Kasumi-1 (cell line): ENCODE measurements around the gene PBLD.
"Not testable (repeated sequence)": the region's sequence is repeated elsewhere in the genome, so short reads cannot be mapped to it uniquely, and the experiment has no call there.

Experiments used
- DNase-seq, 2 experiments: peaks; one replicate each; lab custom pipeline; 2025; lab: John Stamatoyannopoulos, UW

The PBLD gene

DNA sequence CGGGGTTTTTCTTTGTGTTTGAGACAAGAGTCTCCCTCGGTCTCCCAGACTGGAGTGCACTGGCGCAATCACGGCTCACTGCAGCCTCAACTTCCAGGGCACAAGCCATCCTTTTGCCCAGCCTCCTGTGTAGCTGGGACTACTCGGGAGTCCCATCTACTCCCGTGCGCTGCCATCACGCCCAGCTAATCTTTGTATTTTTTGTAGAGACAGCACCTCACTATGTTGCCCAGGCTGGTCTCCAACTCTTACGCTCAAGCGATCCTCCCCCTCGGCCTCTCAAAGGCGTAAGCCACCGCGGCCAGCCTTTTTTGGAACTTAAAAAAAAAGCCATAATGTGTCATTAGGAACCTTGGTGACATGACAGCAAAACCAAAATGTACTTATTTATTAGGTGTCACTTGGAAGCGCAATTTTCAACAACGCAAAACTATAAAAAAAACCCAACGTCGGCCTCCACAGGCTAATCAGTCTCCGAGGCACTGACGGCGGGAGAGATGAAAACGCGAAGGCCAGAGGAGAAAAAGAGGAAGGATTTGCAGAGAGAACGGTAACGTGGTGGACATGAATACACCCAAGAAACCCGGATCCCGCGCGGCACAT lies 1.8 kb downstream of the PBLD start:
- peak; percentile 89 to 92 for DNase-seq

DNA sequence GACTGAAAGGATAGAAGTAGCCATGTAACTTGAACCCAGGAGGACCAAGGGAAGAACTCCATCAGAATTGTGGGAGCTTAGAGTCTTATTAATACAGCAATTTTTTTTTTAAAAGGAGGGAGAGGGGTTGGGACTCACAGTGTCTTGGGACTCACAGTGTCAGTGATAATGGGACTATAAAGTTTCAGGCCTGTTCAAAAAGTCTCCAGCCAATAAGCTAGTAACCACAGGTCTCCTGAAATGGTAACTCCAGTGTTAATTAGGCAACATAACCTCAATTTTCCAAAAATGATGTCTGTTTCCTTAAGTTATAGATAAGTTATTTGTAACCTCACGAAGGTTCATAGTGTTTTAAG lies 3.2 kb downstream of the PBLD start:
- DNase-seq = no peak

DNA sequence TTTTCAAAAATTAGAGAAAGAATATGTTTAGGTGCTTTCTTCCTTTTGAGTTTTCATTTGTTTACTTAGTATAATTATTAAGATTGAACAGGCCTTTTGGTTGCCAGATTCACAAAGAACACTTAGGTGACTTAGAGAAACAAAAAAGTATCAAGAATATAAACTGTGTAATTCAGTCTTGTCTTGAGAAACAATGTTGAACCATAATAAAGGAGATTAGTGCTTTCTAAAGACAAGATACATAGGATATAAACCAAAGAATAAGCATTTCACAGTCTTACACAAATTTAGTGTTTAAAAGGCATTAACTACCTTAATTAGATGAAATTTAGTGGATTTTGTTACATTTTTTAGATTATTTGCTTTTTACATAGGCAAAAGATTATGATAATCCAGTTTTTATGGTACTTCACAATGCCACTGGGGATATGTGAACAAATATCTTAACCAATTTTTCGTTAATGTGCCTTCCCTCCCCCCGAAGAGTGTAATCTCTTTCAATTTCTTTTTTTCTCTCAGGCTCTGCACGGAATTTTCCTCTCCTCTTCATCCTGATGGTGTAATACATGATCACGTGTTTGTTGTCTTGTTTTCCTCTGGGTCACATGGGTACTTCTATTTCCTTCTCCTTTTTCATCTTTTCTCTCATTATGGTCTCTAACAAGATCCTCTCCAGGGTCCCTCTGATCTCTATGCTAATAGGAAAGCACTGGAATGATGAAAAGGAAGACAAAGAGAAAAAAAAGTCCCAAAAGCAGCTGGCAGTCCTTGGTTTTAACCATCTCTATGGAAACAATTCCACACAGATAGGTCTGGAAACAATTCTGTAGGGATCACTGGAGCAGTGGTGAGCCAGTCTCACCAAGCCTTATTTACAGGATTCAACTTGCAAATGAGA lies 4.6 kb downstream of the PBLD start:
- DNase-seq = peak; percentile 98 to 99

DNA sequence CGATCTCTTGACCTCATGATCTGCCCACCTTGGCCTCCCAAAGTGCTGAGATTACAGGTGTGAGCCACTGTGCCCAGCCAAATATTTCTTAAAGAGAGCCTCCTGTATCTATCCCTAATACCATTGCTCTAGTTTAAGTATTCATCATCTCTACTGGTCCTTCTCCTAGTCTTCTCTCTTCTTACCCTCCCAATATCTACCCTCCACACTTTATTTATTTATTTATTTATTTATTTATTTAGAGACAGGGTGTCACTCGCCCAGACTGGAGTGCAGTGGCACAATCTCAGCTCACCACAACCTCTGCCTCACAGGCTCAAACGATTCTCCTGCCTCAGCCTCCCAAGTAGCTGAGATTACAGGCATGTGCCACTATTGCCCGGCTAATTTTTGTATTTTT lies 8.3 kb downstream of the PBLD start:
- not testable (repeated sequence) for DNase-seq

DNA sequence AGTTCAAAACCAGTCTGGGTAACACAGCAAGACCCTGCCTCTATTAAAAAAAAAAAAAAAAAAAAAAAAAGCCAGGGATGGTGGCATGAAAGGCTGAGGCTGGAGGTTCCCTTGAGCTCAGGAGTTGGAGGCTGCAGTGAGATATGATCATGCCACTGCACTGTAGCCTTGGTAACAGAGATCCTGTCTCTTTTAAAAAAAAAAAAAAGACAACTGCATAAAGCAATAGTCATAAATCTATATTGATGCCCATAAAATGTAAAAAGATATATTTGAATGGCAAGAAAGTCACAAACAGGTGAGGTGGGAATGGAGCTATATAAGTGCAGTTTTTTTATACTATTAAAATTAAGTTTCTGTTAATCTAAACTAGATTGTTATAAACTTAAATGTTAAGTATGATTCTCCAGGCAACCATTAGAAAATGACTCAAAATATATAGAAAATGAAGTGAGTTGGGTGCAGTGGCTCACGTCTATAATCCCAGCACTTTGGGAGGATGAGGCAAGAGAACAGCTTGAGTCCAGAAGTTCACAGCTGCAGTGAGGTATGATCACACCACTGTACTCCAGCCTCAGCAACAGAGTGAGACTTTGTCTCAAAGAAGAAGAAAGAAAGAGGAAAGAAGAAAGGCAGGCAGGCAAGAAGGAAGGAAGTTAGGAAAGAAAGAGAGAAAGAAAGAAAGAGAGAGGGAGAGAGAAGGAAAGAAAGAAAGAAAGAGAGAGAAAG lies 14.2 kb downstream of the PBLD start:
- DNase-seq = no peak

DNA sequence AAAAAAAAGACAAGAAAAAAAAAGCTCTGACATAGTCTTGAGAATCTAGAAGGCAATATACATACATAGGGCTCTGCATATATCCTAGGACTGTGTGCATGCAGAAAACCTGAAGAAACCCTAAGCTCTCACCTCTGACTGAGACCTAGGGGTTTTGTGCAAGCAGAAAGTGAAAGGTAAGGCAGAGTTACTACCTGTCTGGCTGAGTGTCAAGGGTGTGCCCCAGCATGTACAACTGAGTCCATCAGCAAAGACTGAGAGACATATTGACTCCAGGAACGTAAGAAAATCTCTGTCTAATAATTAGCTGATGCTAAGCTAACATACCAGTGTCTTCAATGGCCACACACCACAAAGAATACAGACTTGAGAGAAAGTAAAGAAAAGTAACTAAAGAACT lies 17.1 kb downstream of the PBLD start:
- no peak for DNase-seq

DNA sequence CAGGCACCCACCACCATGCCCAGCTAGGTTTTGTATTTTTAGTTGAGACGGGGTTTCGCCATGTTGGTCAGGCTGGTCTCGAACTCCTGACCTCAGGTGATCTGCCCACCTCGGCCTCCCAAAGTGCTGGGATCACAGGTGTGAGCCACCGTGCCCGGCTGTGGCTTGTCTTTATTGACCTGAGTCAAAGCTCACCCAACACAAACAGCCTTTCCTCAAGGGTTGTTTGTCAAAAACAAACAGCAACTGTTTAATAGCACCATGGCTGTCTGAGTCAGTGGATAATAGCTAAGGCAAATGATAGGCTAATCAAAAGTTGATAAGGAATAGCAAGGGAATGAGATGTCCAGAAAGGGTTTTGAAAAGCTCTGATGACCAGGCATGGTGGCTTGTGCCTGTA lies 17.8 kb downstream of the PBLD start:
- DNase-seq = not testable (repeated sequence)

DNA sequence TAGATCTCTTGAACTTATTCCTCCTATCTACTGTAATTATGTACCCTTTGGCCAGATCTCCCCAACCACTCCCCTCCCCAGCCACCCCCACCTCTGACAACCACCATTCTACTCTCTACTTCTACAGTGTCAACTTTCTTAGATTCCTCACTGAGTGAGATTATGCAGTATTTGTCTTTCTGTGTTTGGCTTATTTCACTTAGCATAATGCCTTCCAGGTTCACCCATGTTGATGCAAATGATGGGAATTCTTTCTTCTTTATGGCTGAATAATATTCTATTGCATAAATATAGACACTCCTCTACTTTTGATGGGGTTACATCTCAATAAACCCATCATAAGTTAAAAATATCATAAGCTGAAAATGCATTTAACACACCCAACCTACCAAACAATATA lies 22.2 kb downstream of the PBLD start:
- DNase-seq = no peak

DNA sequence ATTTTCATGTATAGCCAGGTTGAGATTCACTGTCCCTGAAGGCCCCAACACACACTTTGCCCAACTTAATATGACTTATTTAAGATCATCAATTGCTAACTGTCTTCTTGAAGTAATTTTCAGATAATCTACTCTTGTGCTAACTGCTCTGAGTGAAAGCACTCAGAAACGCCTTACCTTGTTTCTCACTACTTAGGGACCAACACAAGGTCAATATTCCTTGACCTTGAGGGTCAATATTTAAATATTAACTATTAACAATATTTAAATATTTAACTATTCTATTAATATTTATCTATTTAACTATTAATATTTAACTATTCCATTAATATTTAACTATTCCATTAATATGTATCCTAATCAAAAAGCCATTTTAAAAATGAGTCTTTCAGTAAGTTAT lies 26.9 kb downstream of the PBLD start:
- DNase-seq = no peak

DNA sequence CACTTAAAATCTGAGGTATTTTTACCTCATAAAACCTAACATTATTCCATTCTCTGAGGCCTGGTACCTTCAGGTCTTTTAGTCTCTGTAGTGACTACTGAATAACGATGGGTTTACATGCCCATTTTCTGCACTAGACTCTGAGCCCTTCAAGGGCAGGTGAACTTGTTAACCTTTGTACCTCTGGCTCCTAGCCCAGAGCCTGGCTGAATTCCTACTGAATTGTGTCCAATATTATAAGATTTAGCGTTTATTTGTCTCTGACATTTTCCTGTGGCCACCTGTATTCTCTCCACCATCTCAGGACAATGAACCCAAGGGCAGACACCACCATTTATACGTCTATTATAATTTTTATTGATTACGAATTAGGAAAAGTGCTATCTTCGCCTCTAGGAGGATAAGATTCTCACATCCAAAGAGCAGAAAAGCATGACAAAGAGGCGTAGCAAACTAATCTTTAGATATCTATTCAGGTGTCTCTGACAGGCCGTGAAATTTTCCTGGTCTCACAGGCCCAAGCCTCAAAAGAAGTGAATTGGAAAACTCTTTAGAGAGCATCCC lies 28.8 kb downstream of the PBLD start:
- no peak for DNase-seq

DNA sequence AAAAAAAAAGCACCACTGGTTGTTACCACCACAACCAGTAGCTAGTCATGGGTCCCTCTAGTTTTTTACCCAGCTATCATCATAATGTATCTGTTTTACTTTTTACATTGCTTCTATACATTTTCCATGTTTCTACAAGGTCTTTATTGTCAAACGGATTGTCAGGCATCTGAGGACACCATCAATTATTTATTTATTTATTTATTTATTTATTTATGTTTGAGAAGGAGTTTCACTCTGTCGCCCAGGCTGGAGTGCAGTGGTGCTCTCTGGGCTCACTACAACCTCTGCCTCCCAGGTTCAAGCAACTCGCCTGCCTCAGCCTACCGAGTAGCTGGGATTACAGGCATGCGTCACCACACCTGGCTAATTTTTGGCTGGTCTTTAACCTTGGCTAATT lies 29.9 kb downstream of the PBLD start:
- DNase-seq = no peak

DNA sequence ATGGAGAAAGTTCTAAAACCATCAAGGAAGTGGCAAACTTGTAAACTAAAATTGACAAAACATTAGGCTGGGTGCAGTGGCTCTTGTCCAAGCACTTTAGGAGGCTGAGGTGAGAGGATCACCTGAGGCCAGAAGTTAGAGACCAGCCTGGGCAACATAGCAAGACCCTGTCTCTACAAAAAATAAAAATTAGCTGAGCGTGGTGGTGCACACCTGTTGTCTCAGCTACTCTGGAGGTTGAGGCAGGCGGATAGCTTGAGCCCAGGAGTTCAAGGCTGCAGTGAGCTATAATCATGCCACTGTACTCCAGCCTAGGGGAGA lies 30.3 kb downstream of the PBLD start:
- DNase-seq = no peak

DNA sequence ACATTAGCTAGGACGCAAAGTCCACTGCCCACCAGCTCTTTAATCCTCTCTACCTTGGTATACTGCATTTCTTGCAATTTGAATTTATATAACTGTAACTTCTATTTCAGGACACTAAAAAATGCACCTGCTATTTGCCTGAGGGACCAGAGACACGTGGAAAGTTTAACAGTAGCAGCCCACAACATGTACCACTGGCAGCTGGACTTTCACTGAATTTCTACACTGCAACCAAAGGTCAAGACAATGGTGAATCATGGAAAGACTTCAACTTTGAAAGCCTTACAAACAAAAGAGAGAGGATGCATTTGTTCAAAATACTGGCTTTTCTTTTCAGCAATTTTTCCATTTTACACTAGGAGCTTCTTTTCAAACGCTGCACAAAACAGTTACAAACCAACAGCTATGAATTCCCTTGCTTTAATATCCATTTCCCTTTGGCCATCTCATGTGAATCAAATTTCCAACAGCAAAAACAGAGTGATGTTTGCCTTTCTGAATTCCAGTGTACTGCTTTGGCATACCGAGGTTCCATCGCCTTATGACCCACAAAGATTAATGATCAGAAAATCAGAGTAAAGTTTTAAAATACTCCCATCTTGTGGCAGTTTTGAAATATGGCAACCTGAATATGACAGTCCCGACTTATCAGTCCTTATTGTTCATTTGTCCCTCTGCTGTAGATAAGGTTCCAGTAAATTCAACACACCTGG lies 30.8 kb downstream of the PBLD start:
- peak; percentile 73 to 84 for DNase-seq

DNA sequence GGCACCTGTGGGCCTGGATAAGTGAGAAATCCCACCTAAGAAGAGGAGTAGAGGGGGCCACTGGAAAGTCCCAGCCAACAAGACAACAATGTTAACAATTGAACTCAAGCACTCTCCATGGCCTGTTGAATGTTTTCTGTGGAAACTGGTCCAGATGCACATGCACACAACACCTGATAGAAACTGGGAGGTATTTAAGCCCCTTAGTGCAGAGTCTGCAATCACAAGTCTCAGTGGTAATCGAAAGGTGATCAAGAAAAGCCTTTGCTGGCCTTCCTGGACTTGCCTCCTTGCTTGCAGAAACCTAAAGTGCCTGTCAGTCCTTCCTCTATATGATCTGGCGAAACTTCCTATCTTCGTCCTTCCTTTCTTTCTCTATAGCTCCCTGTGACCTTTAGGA lies 31.4 kb downstream of the PBLD start:
- DNase-seq = no peak

DNA sequence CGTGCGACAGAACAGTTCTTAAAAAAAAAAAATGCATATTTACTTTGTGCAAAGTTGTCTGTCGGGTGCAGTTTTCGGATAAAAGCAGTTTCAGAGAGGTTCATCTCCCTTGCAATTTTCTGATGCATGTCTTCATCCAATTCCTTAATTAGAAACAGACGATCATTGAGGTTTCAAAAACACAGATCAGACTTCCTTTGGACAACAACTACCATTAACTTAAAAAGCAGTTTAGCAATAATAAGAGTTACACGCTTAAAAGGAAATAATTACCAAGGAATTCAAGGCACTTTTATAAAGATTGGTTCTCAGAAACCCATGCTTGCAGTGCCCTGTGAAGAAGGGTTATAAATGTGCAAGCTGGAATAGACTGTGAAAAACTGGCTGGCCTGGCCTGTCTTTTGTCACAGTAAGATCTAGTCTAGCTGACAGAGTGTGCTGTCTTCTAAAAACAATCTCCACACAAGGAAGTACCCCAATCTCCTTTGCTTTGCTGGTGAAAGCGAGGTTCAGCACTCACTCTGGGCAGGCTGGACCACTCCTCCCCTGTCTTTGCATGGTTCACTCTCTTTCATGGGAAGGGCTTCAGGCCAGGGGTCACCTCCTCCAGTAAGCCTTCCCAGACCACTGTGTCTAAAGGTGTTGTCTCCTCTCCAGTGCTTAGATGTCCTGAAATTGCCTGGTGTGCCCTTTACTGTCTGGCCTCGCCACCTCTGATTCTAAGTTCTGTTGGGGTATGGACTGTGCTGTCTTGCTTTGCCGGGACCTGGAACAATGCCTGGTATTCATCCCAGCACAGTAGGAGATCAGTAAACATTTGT lies 35.7 kb downstream of the PBLD start:
- DNase-seq = no peak

DNA sequence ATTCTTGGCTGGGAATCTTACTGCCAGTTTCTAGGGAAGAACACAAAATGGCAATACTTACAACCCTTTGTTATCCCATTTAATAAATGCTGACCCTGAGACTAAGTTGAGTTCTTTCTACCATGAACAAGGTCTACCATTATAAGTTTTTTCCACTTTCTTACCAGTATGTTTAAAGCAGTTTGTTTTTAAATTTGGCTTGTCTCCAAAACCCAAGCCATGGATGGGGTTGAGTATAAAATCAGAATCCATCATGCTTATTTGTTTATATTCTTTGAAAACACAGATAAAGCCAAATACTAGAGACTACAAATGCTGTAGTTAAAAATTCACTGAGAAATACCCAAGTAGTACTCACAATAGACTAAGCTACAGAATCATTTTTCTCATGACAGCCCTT lies 42.0 kb downstream of the PBLD start:
- no peak for DNase-seq

DNA sequence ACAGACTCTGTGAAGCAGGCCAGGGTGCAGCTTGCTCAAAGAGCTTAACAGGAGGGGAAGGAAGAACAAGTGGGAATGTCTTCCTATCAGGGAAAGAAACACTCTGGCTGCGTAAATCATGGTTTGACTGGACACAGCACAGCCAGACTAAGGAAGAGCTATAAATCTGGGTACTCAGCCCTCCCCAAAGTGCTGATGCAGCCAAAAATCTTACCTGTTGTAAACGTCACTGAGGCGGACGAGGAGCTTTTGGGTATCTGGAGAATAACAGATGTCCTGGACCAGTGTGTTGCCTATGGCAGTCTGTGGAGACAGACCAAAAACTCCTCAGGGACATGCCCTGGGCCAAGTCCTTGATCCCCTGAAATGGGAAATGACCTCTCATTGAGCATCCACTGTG lies 44.0 kb downstream of the PBLD start:
- no peak for DNase-seq

DNA sequence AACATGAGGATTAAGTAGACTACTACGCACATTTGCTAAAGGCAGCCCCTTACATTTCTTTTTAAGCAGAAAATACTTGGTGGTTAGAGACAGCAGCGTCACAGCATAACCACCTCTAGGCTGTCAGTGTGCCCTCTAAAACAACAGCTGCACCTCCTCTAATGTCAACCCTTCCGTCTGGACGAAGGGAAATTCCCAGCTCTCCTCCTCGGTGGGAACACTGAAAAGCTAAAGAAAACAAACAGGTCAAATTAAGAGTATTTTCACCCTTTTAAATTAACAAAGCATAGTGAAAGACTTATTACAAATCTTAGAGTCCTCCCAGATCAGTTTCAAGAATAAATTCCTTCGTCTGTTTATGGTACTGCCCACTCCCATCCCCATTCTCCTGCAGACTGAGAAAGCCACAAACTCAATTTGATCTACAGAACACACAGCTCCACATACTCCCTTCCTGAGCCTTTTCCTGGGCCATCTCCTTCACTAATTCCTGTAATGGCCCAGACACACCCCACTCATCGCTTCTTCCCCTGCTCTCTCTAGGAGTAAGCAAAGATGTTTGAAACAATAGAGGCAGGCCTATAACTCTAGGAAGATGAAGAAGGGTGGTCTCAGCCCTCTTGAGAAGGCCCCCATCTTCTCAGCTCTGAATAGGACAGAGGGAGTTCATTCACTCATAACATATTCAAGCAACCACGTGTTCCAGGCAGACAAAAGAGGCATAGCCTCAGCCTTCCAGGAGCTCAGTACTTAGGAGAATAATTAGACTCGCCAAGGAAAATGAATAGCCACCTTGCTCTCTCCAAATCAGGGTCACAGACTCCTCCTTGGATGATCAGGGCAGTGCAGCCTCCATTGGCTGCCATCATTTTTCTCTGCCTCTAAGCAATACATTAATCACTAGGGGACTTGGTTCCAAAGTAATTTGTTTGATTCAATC lies 48.4 kb downstream of the PBLD start:
- DNase-seq = no peak

DNA sequence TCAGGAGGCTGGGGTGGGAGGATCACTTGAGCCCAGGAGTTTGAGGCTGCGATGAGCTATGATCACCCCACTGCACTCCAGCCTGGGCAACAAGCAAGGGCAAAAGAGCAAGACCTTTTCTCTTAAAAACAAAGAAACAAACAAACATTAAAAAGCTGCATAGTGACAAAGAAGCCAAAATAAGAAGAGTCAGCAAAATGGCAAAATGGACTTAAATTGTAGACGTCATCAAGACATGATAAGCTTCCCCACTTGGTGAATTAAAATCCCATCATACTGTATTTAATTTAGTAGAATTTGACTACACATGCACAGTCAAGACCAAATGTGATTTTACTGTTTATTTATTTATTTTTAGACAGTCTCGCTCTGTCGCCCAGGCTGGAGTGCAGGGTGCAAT lies 52.0 kb downstream of the PBLD start:
- DNase-seq = no peak
